NCI-H1105 treated with DMSO at 0.1 percent for 48 hours (cell line): ENCODE data around the gene OLR1.

Source experiments
- DNase-seq: peaks from one replicate; lab custom pipeline; 2025; lab: John Stamatoyannopoulos, UW

OLR1 gene

DNA sequence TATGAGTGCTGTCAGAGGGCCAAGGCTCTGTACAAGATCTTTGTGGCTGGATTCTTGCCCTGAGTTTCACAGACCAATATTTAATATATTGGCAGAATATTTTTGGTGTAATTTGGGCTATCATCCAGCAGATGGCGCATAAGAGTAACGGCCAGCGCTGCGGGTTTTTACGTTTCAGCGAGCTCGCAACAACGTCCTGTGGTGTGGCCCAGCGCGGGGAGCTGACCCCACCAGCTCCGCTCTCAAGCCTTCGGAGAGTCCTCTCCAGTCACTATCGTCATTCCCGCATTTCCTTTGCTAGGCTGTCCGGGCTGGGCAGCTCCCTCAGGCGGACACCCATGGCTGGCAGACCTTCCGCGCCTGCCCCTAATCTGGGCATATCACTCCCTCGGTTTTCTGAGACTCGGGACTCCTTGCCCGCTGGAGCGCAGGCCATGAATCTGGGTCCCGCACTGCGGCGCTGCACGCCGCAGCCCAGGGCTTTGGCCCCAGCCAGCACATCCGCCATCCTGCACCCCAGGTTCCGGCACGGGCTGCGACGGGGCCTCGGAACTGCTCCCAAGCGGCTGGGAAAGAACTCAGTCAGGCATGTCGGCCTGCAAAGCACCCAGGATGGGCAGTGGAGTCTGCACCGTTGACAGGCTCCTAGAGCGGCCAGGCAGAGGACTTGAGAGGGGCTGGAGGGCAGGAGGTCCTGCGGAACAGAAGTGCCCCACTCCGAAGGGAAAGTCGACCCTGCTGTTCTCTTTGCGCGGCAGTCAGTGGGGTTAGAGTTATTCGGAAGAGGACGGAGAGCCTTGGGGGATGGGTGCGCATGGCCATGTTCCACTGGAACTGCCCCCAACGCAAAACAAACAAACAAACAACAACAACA, 18.4 kb downstream of the OLR1 start:
- peak; percentile 65 for DNase-seq

DNA sequence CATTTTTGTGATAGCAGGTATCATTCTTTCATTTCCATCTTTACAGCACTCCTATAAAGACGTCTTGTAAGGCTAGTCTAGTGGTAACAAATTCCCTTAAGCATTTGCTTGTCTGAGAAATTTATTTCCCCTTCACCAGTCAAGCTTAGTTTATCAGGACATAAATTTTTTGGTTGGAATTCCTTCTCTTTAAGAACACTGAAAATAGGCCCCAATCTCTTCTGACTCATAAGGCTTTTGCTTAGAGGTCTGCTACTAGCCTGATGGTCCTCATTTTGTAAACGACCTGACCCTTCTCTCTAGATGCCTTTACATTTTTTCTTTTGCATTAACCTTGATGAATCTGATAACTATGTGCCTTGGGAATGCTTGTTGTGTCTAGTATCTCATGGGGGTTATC, 20.3 kb downstream of the OLR1 start:
- no peak for DNase-seq

DNA sequence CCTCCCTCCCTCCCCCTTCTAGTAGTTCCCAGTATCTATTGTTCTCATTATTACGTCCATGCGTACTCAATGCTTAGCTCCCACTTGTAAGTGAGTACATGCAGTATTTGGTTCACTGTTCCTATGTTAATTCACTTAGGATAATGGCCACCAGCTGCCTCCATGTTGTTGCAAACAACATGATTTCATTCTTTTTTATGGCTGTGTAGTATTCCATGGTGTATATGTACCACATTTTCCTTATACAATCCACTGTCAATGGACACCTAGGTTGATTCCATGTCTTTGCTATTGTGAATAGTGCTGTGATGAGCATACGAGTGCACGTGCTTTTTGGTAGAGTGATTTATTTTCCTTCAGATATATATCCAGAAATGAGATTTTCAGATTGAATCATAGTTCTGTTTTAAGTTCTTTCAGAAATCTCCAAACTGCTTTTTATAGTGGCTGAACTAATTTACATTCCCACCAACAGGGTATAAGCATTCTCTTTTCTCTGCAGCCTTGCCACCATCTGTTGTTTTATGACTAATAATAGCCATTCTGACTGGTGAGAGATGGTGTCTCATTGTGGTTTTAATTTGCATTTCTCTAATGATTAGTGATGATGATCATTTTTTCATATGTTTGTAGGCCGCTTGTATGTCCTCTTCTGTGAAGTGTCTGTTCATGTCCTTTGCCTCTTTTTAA, 24.1 kb downstream of the OLR1 start:
- no peak for DNase-seq

DNA sequence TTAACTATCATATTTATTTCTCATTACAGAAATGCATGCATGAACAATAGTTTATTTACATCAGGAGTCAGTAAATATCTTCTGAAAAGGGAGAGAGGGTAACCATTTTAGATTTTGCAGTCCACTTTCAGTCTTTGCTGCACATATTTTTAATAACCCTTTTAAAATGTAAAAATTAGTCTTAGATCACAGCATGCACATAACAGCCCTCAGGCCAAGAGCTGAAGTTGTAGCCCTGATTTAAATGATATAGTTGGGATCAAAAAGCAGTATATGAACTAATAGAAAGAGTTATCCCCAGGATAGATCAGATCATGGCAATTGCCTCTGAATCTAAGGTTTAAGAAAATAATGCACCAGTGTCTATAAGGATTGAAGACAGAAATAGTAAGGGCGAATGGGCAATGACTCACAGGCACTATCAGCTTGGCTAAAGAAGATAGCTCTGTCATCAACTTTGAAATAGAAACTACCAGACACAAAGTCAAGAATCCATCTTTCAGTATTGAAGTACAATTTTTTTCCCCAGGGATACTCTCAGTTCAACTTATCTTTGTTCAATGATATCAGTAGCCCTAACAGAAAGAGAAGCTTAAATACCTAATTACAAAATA, 28.8 kb downstream of the OLR1 start:
- DNase-seq: no peak

DNA sequence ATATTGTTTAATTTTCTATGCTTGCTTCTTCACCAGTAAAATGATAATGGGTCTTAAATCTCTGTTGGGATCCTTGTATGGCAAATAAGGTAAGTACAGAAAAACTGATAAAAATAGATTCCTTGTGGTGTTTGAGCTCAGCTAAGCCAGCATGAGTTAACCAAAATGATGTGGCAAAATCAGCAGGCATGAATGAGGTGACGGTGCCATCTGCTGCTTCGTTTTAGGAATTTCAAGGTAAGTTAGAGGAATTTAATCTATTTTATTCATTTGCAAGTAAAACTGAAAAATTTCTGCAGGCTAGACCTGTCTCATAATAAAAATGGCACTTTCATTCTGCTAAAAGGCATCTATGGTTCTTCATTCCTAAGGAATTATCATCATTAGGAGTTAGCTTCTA, 31.9 kb downstream of the OLR1 start:
- DNase-seq: peak; percentile 67

DNA sequence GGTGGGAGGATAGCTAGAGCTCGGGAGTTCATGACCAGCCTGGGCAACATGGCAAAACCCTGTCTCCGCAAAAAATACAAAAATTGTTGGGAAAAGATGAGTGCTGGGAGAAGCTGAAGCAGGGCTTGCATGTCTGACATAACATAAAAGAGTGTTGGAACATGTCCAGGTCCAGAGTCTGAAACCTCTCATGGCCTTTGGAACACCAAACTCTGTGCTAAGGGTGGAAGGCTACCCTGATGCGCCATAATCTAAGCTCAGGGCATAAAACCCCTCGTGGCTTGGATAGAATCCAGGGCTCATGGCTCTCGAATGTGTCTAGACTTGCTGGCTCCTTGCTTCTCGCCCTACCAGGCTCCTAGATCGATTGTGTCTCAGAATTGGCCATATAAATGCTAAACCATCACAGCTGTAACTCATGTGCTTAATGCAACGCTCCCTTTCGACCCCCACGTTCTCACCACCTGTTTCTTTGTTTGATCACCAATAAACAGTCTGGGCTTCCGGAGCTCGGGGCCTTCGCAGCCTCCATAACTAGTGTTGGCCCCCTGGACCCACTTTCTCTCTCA, 35.2 kb downstream of the OLR1 start:
- DNase-seq: peak; percentile 70

DNA sequence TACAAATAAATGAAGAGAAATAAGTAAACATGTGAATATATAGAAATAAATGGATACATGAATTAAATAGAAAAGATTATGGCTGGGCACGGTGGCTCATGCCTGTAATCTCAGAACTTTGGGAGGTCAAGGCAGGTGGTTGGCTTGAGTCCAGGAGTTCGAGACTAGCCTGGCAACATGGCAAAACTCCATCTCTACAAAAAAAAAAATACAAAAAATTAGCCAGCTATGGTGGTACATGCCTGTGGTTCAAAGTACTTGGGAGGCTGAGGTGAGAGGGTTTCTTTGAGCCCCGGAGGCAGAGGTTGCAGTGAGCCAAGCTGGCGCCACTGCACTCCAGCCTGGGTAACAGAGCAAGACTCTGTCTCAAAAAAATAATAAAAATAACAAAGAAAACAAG, 36.8 kb downstream of the OLR1 start:
- no peak for DNase-seq

DNA sequence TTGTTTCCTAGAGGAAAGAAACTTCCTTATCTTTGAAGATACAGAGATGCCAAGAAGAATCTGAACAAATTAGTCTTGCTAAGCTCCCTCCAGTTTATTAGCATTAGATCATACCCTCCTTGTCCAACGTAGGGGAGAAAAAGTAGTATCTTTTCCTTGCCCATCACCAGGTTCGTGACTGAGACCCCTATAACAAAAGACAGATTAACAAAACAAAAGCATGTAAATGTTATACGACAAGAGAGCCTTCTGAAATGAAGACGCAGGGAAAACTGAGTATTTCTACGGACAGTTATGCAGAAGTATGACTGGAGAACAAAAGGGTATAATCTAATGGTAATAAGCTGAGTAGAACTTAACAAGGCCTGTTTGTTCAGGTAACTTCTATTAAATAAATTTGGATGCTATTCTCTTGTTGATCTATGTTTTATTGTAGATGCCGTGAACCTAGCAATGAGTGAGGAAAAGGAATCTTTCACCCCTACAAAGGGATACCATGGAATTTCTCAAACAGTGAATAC, 39.0 kb downstream of the OLR1 start:
- no peak for DNase-seq

DNA sequence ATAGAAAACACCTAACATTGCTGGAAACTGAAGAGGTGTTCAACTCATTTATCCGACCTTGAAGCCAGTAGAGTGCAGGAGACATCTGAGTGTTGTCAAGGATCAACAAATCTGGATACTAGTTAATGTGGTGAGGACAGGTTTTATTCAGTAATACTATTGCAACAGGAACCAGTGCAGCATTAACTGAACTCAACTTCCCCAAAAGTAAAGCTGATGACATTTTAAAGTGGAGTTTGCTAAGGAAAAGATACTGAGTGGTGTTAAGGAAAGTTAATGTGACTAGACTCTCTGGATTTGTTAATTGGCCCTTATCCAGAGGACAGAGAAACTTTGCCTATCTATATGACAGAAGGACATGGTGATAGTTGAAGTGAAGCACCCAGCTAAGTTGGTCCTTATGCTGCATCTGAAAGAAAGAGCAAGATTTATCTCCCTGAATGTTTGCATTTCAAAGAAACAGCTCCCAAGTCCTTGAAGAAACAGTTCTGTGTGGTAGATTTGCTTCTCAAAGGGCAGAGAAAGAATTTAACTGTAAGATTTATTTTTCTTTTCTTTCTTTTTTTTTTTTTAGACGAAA, 40.7 kb downstream of the OLR1 start:
- DNase-seq: no peak

DNA sequence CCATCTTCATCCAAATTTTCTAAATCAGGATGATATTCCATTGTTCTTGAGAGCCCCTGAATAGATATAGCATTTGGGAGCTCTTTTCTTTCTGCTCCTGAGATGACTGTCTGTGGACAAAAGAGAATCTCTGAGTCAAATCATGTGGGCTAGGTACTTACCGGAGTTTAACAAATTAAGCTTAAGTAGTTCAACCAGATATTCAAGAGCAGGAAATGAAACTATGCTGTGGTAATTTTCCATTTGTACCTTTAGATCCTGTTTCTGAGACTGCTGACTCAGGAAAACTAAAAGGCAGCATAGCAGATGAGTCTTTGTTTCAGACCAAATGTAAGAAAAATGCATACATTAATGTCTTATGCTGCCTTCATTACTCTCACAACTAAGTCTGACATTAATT, 41.9 kb downstream of the OLR1 start, which contains the start of gene CLEC7A:
TSS of gene CLEC7A (minus strand) at position 158 of the 400 bp plus-strand sequence. CDS start at position 41, 117 bp downstream.
- no peak for DNase-seq

DNA sequence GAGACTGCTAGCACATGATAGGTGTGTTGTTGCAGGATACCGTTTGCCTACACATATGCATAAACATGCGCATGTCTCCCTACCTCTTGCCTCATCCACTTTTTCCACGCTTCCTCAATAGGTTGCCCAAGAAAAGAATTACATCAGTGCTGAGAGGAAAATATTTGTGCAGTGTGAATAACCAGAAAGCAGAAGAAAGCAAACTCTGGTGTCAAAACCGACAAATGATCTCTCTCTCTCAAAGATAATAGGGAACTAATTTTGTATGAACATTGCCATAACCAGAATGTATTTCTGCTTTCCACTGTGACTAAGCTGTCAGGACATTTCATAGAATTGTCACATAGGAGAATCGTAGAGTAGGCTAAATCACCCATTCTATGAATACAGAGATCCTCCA, 43.2 kb downstream of the OLR1 start:
- DNase-seq: no peak

DNA sequence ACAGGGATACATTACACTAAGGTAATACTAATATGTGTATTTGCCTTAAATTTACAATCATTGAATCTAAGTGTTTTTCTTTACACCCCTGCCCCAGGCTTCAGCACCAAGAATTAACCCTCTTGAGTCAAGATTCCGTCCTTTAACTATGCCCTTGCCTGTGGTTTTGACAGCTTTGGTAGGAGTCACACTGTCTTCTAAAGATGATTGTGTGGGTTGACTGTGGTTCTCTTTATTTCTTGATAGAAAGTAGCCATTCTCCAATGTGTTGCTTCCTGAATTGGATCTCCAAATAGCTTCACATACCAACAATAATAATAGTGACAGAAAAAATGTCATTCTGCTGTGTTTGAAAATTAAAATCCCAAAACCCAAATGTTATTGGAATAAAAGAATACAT, 45.5 kb downstream of the OLR1 start:
- DNase-seq: no peak

DNA sequence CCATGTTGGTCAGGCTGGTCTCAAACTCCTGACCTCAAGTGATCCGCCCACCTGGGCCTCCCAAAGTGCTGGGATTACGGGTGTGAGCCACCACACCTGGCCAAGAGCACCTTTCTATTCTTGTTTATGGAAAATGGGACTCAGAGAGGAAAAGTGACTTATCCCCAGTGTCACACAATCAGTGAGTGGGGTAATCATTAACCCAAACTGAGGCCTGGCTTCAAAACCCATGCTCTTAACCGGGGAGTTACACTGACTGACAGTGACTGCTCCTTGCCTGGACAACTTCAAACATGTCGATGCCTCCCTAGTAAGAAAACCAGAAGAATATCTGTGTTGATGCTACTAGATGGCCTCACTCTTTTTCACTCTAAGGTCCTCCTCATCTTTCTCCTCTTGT, 49.2 kb downstream of the OLR1 start:
- DNase-seq: no peak

DNA sequence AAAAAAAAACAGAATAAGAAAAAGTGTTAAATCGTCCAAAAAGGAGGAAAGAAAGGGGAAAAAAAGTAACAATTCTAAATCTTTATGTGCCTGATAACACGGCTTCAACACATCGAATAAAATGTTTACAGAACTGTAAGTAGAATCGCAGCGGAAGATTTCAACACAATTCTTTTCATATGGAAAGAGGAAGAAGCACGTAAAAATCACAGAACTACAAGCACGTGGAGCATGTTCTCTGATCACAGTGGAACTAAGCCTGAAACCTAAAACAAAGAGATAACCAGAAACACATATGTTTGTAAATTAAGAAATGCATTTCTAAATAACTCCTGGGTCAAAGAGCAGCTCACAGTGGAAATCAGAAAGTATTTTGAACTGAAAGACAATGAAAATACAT, 50.7 kb downstream of the OLR1 start:
- DNase-seq: no peak

DNA sequence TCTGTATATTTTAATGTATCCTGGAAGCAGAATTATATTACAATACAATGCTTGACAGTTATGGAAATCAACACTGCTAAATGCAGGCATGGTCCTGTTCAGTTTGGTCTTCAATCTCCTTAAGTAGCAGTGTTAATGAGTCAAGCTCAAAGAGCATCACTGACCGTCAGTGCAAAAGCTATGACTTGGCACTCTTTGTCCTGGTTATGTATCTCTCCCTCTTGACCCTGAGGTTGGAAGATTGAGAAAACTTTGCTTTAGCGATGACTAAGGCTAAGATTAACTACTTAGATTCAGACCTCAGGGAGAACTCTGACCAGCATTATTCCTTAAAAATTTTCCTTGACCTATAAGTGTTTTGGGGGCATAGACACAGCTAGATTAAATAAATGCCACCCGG, 52.9 kb downstream of the OLR1 start:
- DNase-seq: no peak

DNA sequence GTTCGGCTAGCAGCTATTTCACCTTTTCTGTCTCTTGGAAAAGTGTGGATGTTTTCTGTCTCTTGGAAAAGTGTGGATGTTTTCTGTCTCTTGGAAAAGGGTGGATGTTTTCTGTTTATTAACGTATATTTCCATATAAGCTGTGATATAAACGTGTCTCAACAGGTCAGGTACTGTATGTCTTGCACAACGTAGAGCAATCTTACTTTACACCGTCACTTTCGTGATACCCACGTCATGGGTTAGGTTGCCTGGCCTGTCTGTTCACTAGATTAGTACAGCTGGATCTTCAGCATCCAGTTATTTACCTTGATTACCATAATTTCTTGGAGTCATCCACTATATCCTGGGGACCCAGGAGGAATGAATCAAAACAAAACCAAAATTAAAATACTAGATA, 56.0 kb downstream of the OLR1 start:
- DNase-seq: no peak

DNA sequence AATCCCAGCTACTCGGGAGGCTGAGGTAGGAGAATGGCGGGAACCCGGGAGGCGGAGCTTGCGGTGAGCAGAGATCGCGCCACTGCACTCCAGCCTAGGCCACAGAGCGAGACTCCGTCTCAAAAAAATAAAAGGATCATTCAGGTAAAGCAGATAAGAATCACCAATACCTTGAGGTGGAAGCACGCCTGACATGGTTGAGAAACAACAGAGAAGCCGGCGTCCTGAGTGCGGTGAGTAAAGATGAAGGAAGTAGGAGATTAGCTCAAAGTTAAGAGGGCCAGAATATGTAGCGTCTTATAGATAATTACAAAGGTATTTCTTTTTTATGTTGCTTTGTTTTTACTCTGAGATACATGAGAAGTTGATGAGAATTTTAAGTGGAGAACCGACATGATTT, 56.6 kb downstream of the OLR1 start:
- DNase-seq: no peak

DNA sequence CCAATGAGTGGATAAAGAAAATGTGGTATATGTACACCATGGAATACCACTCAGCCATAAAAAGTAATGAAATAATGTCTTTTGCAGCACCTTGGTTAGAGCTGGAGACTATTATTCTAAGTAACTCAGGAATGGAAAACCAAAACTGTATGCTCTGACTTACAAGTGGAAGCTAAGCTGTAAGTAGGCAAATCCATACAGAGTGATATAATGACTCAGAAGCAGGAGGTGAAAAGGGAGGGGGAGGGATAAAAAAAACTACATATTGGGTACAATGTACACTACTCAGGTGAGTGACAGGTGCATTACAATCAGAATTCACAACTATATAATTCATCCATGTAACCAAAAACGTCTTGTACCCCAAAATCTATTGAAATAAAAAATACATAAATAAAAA, 58.0 kb downstream of the OLR1 start:
- no peak for DNase-seq

DNA sequence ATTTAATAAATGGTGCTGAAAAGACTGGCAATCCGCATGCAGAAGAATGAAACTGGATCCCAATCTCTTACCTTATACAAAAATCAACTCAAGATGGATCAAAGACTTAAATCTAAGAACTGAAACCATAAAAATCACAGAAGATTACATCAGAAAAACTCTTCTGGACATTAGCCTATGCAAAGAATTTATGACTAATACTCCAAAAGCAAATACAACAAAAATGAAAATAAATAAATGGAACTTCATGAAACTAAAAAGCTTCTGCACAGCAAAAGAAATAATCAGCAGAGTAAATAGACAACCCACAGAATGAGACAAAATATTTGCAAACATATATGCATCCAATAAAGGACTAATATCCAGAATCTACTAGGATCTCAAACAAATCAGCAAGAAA, 58.9 kb downstream of the OLR1 start:
- DNase-seq: no peak

DNA sequence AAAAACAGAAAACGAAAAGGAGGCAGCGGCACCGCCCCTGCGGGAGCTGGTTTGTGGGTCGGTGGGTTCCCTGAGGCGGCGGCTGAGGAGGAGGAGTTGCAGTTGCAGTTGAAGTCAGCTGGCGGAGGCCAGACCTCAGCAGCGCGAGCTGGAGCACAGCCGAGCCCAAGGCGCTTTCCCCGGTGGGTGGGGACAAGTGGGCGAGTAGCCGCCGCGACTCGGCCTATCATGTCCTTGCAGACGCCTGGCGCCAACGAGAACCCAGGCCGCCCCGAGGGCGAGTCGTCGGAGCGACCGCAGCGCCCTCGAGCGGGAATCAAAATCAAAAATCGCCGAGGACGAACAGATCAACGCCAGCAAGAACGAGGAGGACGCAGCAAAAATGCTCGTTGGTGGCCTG, 60.5 kb downstream of the OLR1 start:
- no peak for DNase-seq

DNA sequence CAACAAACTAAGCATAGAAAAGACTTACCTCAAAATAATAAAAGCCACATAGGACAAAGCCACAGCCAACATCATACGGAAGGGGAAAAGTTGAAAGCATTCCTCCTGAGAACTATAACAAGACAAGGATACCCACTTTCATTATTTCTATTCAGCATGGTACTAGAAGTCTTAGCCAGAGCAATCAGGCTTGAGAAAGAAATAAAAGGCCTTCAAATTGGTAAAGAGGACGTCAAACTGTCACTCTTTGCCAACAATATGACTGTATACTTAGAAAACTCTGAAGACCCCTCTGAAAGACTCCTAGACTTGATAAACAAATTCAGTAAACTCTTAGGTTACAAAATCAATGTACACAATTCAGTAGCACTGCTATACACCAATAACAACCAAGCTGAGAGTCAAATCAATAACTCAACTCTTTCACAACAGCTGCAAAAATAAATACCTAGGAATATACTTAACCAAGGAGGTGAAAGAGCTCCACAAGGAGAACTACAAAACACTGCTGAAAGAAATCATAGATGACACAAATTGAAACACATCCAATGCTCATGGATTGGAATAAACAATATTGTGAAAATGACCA, 61.6 kb downstream of the OLR1 start:
- DNase-seq: no peak
